Right forelimb (tissue), 1 donor: ENCODE measurements around the gene SPR.
A peak's percentile ranks its signal among the peaks of the same experiment; 100 is the strongest.

ENCODE experiments used
- DNase-seq: peaks from one replicate; pipeline ENCODE4 v3.0.0-alpha.2; 2018

The SPR gene

GRCh38 chr2:72887032-72887739 lies at the start of gene SPR:
Gene SPR, plus strand, starts transcription at chr2:72887408. Its CDS starts 25 bp downstream, at chr2:72887433.
- peak; percentile 73 for DNase-seq

GRCh38 chr2:72840066-72840465 lies 47.1 kb upstream of the SPR start:
- no peak for DNase-seq

- DNase-seq = no peak
Measured at GRCh38 chr2:72841462-72842125, 45.6 kb upstream of the SPR start.

GRCh38 chr2:72843301-72843700 lies 43.9 kb upstream of the SPR start:
- DNase-seq = no peak

GRCh38 chr2:72846171-72847095 lies 40.8 kb upstream of the SPR start:
- DNase-seq = no peak

GRCh38 chr2:72847534-72848315 lies 39.5 kb upstream of the SPR start:
- DNase-seq = no peak

GRCh38 chr2:72848436-72849137 lies 38.6 kb upstream of the SPR start:
- no peak for DNase-seq

- DNase-seq = no peak
Measured at GRCh38 chr2:72849138-72849462, 38.1 kb upstream of the SPR start.

- DNase-seq = no peak
Measured at GRCh38 chr2:72851333-72851732, 35.9 kb upstream of the SPR start.

GRCh38 chr2:72859831-72860262 lies 27.4 kb upstream of the SPR start:
- DNase-seq = no peak

GRCh38 chr2:72862239-72862988 lies 24.8 kb upstream of the SPR start:
- DNase-seq = peak; percentile 88

GRCh38 chr2:72863046-72863445 lies 24.2 kb upstream of the SPR start:
- no peak for DNase-seq

GRCh38 chr2:72864500-72864899 lies 22.7 kb upstream of the SPR start:
- DNase-seq = no peak

GRCh38 chr2:72871060-72871459 lies 16.1 kb upstream of the SPR start:
- no peak for DNase-seq

- DNase-seq = no peak
Measured at GRCh38 chr2:72871880-72872279, 15.3 kb upstream of the SPR start.

- DNase-seq = peak; percentile 69
Measured at GRCh38 chr2:72883356-72883962, 3.7 kb upstream of the SPR start.

- DNase-seq = no peak
Measured at GRCh38 chr2:72886505-72887031, 640 bp upstream of the SPR start.

- peak; percentile 89 for DNase-seq
Measured at GRCh38 chr2:72887740-72888437, 681 bp downstream of the SPR start.

- no peak for DNase-seq
Measured at GRCh38 chr2:72888438-72889202, 1.4 kb downstream of the SPR start.
